Ishikawa (cell line): ENCODE measurements around the gene FRAS1.

ENCODE experiments used
- EP300 ChIP-seq: IDR thresholded peaks from 2 replicates; pipeline ENCODE4 v1.6.1; 2012; ENCODE audit warnings: borderline replicate concordance
- USF1 ChIP-seq: IDR thresholded peaks from 2 replicates; pipeline ENCODE4 v1.6.1; 2012
- YY1 ChIP-seq: IDR thresholded peaks from 2 replicates; pipeline ENCODE4 v1.6.1; 2012; ENCODE audit warnings: low read depth
- TF ChIP-seq, protein P1 (sequence below): IDR thresholded peaks from 2 replicates; pipeline ENCODE4 v1.6.1; 2012; ENCODE audit warnings: low read depth, mild to moderate bottlenecking

DNA sequence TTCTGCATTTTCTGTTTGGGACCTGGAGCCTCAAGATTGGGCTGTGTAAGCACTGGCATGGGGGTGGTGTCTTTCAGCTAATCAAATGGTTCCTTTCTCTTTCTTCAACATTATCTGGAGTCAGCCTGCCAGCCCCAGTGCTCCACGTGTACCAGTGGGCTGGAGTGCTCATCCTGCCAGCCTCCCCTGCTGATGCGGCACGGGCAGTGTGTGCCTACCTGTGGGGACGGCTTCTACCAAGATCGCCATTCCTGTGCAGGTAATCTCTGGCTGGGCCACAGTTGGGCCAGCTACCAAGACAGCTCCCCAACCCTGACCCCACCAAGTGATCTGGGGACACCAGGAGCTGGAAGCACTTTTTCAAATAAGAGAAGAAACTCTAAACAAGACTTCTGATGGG is 229.2 kb downstream of the FRAS1 start:
- TF ChIP-seq, protein P1, sequence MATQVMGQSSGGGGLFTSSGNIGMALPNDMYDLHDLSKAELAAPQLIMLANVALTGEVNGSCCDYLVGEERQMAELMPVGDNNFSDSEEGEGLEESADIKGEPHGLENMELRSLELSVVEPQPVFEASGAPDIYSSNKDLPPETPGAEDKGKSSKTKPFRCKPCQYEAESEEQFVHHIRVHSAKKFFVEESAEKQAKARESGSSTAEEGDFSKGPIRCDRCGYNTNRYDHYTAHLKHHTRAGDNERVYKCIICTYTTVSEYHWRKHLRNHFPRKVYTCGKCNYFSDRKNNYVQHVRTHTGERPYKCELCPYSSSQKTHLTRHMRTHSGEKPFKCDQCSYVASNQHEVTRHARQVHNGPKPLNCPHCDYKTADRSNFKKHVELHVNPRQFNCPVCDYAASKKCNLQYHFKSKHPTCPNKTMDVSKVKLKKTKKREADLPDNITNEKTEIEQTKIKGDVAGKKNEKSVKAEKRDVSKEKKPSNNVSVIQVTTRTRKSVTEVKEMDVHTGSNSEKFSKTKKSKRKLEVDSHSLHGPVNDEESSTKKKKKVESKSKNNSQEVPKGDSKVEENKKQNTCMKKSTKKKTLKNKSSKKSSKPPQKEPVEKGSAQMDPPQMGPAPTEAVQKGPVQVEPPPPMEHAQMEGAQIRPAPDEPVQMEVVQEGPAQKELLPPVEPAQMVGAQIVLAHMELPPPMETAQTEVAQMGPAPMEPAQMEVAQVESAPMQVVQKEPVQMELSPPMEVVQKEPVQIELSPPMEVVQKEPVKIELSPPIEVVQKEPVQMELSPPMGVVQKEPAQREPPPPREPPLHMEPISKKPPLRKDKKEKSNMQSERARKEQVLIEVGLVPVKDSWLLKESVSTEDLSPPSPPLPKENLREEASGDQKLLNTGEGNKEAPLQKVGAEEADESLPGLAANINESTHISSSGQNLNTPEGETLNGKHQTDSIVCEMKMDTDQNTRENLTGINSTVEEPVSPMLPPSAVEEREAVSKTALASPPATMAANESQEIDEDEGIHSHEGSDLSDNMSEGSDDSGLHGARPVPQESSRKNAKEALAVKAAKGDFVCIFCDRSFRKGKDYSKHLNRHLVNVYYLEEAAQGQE, result no peak
- no peak for TF ChIP-seq EP300
- no peak for TF ChIP-seq YY1
- no peak for TF ChIP-seq USF1
